Esophagus muscularis mucosa (tissue), 4 donors: Measurements from ENCODE around the gene TAMALIN. TPM values are rescaled to one million over a fixed set of nuclear protein-coding genes. Genes with fewer than 3 reads are reported as not detected.

Experiments used
- DNase-seq: peaks from one replicate; pipeline ENCODE4 v3.0.0-alpha.2; 2017; ENCODE audit errors: extremely low spot score
- H3K27ac ChIP-seq, 4 donors: fragments of 200-600 bp; sonication (generic); replicated peaks in 1 of 4; 1 replicate in 3 of 4; 2 replicates in 1 of 4; pipeline ENCODE4 v1.5.1; 2016 to 2019; ENCODE audit warnings: mild to moderate bottlenecking in 1 of 4
- H3K27me3 ChIP-seq, 4 donors: fragments of 200-600 bp; sonication (generic); one replicate each; pipeline versions ENCODE4 v1.5.1 to v1.6.0; 2016 to 2019
- H3K36me3 ChIP-seq, 4 donors: fragments of 200-600 bp; sonication (generic); one replicate each; pipeline ENCODE4 v1.5.1; 2016 to 2019
- H3K4me1 ChIP-seq, 4 donors: fragments of 200-600 bp; sonication (generic); one replicate each; pipeline ENCODE4 v1.5.1; 2016 to 2019
- H3K4me3 ChIP-seq, 4 donors: fragments of 200-600 bp; sonication (generic); 1 replicate in 2 of 4; 2 replicates in 2 of 4; pipeline ENCODE4 v1.5.1; 2016 to 2019; ENCODE audit warnings: mild to moderate bottlenecking in 4 of 4, moderate library complexity in 1 of 4
- H3K9me3 ChIP-seq, 4 donors: fragments of 200-600 bp; sonication (generic); 1 replicate in 3 of 4; 2 replicates in 1 of 4; pipeline ENCODE4 v1.5.1; 2016 to 2019
- CTCF ChIP-seq, 3 experiments: fragments of 200-600 bp in 2 of 3; fragments of 450-650 bp in 1 of 3; sonication (generic) in 2 of 3; IDR thresholded peaks; one replicate each; pipeline ENCODE4 v1.5.1; 2017 to 2019; ENCODE audit warnings: antibody characterized with exemption in 3 of 3, mild to moderate bottlenecking in 2 of 3, moderate library complexity in 1 of 3
- EP300 ChIP-seq: sonication (generic); formaldehyde crosslinking; IDR thresholded peaks from one replicate; pipeline ENCODE4 v1.6.1; 2017; ENCODE audit warnings: antibody characterized with exemption
- POLR2A ChIP-seq: fragments of 450-650 bp; IDR thresholded peaks from one replicate; pipeline ENCODE4 v1.6.1; 2017; ENCODE audit warnings: antibody characterized with exemption, moderate library complexity, mild to moderate bottlenecking, low read depth
- POLR2AphosphoS5 ChIP-seq, 2 donors: sonication (generic); formaldehyde crosslinking; IDR thresholded peaks; one replicate each; pipeline ENCODE4 v1.6.1; 2017; ENCODE audit warnings: antibody characterized with exemption in 2 of 2
- WGBS: methylation state at CpG from one replicate; pipeline ENCODE4 v1.1.5; 2018; 5-methylcytosine and 5-hydroxymethylcytosine counted together
- intact Hi-C: fragments of 100-400 bp; cut with DNase I; formaldehyde crosslinking; loops from one replicate; pipeline ENCODE4 v1.15.1; 2023
- total RNA-seq, 4 donors: library from RNA; depleted of rRNA; stranded (reverse); fragments of >200 nt; gene quantifications; one replicate each; pipeline versions ENCODE4 v1.1.0 to v1.2.1, GENCODE V29; 2016

The TAMALIN gene
- total RNA-seq, 4 donors from 2014 or later, result 13.3 to 26.9 (median 18.3) TPM

- 88% methylated on average over 20 of the region's 21 CpGs for WGBS
- no peaks in the 10 kb centered on the region for H3K9me3 ChIP-seq
- H3K4me1 ChIP-seq, result peaks cover 51 to 86% (median 75%) of the 10 kb centered on the region in 4 donors
- H3K27ac ChIP-seq, result peak overlapping the region; percentile 95 to 100 (median 98)
- intact Hi-C loops, result no loop called here
- no peak for TF ChIP-seq EP300
- TF ChIP-seq POLR2AphosphoS5 (IDR thresholded peaks at IDR 0.05), result peak; percentile 41 to 81
- no peaks in the 10 kb centered on the region for H3K27me3 ChIP-seq
- peaks cover 0 to 78% (median 53%) of the 10 kb centered on the region in 4 donors for H3K36me3 ChIP-seq
- no peak for DNase-seq
- peak overlapping the region; percentile 14 to 75 (median 70) for H3K4me3 ChIP-seq
Measured at GRCh38 chr12:52054833-52055730, 48.3 kb downstream of the TAMALIN start.

- Histone ChIP-seq H3K27me3 (no peaks in the 10 kb centered on the region), H3K27ac (peak overlapping the region; percentile 95 to 100 (median 98)), H3K4me1 (peaks cover 45 to 79% (median 67%) of the 10 kb centered on the region in 4 donors), H3K36me3 (peaks cover 0 to 79% (median 53%) of the 10 kb centered on the region in 4 donors), H3K9me3 (no peaks in the 10 kb centered on the region), H3K4me3 (peak overlapping the region; percentile 8 to 71 (median 47))
- DNase-seq, result no peak
- whole genome bisulfite sequencing, result 91% methylated on average over 26 of the region's 27 CpGs
- intact Hi-C loops, result no loop called here
- TF ChIP-seq POLR2AphosphoS5 (IDR thresholded peaks at IDR 0.05) (peak; percentile 70 to 85), EP300 (no peak)
Measured at GRCh38 chr12:52055731-52056711, 49.3 kb downstream of the TAMALIN start.

- H3K9me3 ChIP-seq, result no peaks in the 10 kb centered on the region
- TF ChIP-seq CTCF (IDR thresholded peaks at IDR 0.05) (no peak), POLR2AphosphoS5 (IDR thresholded peaks at IDR 0.05) (peak; percentile 62 to 92)
- intact Hi-C loops, result no loop called here
- no peak for DNase-seq
- H3K27ac ChIP-seq, result peak overlapping the region; percentile 95 to 100 (median 98)
- peak overlapping the region; percentile 8 to 71 (median 28) for H3K4me3 ChIP-seq
- H3K27me3 ChIP-seq, result no peaks in the 10 kb centered on the region
- peaks cover 0 to 79% (median 53%) of the 10 kb centered on the region in 4 donors for H3K36me3 ChIP-seq
- peaks cover 39 to 73% (median 62%) of the 10 kb centered on the region in 4 donors for H3K4me1 ChIP-seq
- WGBS, result 74% methylated on average over 18 of the region's 23 CpGs
Measured at GRCh38 chr12:52056801-52057637, 50.3 kb downstream of the TAMALIN start.

GRCh38 chr12:52057638-52058576, 51.2 kb downstream of the TAMALIN start:
- no peak for TF ChIP-seq POLR2A
- TF ChIP-seq POLR2AphosphoS5 (IDR thresholded peaks at IDR 0.05), result peak in 1 of 2 donors; percentile 11
- H3K9me3 ChIP-seq, result no peaks in the 10 kb centered on the region
- peak overlapping the region; percentile 95 to 100 (median 98) for H3K27ac ChIP-seq
- H3K36me3 ChIP-seq, result peaks cover 0 to 73% (median 53%) of the 10 kb centered on the region in 4 donors
- intact Hi-C loops, result no loop called here
- H3K4me3 ChIP-seq, result peak overlapping the region in 1 of 4 donors; percentile 71
- no peaks in the 10 kb centered on the region for H3K27me3 ChIP-seq
- 89% methylated on average over 14 of the region's 14 CpGs for WGBS
- peaks cover 35 to 73% (median 62%) of the 10 kb centered on the region in 4 donors for H3K4me1 ChIP-seq
- no peak for DNase-seq

DNA sequence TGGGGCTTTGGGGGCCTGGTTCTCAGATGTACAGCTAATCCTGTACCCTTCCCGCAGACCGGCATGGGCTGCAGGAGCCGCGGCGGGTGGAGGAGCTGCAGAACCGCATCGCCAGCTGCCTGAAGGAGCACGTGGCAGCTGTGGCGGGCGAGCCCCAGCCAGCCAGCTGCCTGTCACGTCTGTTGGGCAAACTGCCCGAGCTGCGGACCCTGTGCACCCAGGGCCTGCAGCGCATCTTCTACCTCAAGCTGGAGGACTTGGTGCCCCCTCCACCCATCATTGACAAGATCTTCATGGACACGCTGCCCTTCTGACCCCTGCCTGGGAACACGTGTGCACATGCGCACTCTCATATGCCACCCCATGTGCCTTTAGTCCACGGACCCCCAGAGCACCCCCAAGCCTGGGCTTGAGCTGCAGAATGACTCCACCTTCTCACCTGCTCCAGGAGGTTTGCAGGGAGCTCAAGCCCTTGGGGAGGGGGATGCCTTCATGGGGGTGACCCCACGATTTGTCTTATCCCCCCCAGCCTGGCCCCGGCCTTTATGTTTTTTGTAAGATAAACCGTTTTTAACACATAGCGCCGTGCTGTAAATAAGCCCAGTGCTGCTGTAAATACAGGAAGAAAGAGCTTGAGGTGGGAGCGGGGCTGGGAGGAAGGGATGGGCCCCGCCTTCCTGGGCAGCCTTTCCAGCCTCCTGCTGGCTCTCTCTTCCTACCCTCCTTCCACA, 52.0 kb downstream of the TAMALIN start:
- H3K4me1 ChIP-seq, result peaks cover 33 to 73% (median 61%) of the 10 kb centered on the region in 4 donors
- intact Hi-C loops, result no loop called here
- 76% methylated on average over 18 of the region's 25 CpGs for WGBS

More for the DNA sequence above, 52.0 kb downstream of the TAMALIN start:
- no peak for DNase-seq
- no peak overlapping the region for H3K4me3 ChIP-seq
- TF ChIP-seq POLR2AphosphoS5 (IDR thresholded peaks at IDR 0.05) (peak; percentile 66 to 94), EP300 (no peak)
- H3K27ac ChIP-seq, result peak overlapping the region; percentile 76 to 100 (median 96)
- no peaks in the 10 kb centered on the region for H3K27me3 ChIP-seq
- H3K9me3 ChIP-seq, result no peaks in the 10 kb centered on the region
- H3K36me3 ChIP-seq, result peaks cover 0 to 64% (median 53%) of the 10 kb centered on the region in 4 donors
